ENCODE measurements around the gene SLX4.
"Not testable (repeated sequence)": the region's sequence is repeated elsewhere in the genome, so short reads cannot be mapped to it uniquely, and the experiment has no call there.

SLX4 gene

GRCh38 chr16:3640632-3641501 lies 29.5 kb upstream of the SLX4 start:
- DNase-seq, result no peak

- no peak for DNase-seq
Observed at GRCh38 chr16:3640207-3640606, 28.8 kb upstream of the SLX4 start.

- DNase-seq, result no peak
Observed at GRCh38 chr16:3638916-3639644, 27.7 kb upstream of the SLX4 start.

GRCh38 chr16:3637371-3637923 lies 26.0 kb upstream of the SLX4 start:
- DNase-seq, result no peak

- no peak for DNase-seq
Observed at GRCh38 chr16:3625911-3626732, 14.7 kb upstream of the SLX4 start.

GRCh38 chr16:3625331-3625730 lies 13.9 kb upstream of the SLX4 start:
- no peak for DNase-seq

- no peak for DNase-seq
Observed at GRCh38 chr16:3623642-3624041, 12.2 kb upstream of the SLX4 start.

- DNase-seq, result no peak
Observed at GRCh38 chr16:3618769-3619141, 7.3 kb upstream of the SLX4 start.

- DNase-seq, result no peak
Observed at GRCh38 chr16:3612510-3613466, 1.4 kb upstream of the SLX4 start.

GRCh38 chr16:3610698-3611145 lies 684 bp downstream of the SLX4 start:
- no peak for DNase-seq

GRCh38 chr16:3609895-3610697 lies 1.3 kb downstream of the SLX4 start:
- DNase-seq, result no peak

GRCh38 chr16:3608976-3609375 lies 2.4 kb downstream of the SLX4 start:
- DNase-seq, result not testable (repeated sequence)

- no peak for DNase-seq
Observed at GRCh38 chr16:3608069-3608468, 3.3 kb downstream of the SLX4 start.

GRCh38 chr16:3607634-3608033 lies 3.8 kb downstream of the SLX4 start:
- DNase-seq, result no peak

GRCh38 chr16:3607161-3607560 lies 4.2 kb downstream of the SLX4 start:
- no peak for DNase-seq

- no peak for DNase-seq
Observed at GRCh38 chr16:3606441-3606840, 5.0 kb downstream of the SLX4 start.

GRCh38 chr16:3602320-3602653 lies 9.1 kb downstream of the SLX4 start:
- DNase-seq, result no peak

GRCh38 chr16:3601614-3602319 lies 9.6 kb downstream of the SLX4 start:
- no peak for DNase-seq

- no peak for DNase-seq
Observed at GRCh38 chr16:3599922-3600321, 11.5 kb downstream of the SLX4 start.

- DNase-seq, result no peak
Observed at GRCh38 chr16:3599121-3599520, 12.3 kb downstream of the SLX4 start.
